ENCODE data around the gene IRX4. TPM values are rescaled to one million over a fixed set of nuclear protein-coding genes. Genes with fewer than 3 reads are reported as not detected.
A peak's percentile ranks its signal among the peaks of the same experiment; 100 is the strongest.

The IRX4 gene
- total RNA-seq = not detected

DNA sequence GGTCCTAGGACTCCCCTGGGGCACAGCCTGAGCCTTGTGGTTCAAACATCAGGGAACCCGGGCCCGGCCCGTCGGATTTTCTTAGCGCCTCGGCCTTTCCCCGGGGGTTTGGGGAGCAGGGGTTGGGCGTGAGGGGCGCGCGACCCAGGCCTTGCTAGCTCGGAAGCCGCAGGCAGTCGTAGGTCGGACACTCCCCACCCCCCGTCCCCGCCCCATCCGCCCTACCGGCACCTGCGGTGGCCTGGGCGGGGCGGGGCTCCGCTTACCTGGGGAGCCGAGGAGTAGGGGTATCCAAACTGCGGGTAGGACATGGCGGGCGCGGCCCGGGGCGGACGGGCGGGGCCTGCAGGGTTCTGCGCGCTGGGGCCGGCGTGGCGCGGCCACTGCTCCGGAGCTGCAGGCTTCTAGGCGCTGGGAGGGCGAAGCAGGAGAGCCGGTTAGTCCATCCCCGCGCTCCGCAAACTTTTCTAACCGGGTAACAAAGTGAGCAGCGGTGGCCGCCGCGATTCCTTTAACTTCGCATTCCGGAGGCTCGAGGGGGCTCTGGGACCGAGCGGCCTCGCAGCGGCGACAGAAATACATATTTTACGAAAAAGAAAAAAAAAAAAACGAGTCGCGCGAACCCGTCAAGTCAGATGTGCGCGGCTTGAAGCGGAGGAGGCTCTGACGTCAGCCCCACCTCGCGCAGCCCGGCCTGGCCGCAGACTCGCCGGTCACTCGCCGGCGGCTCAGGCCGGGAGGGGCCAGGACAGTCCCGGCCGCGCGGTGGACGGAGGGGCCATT is at the start of gene IRX4:
Gene IRX4 (minus strand): TSS at position 589 of the 783 bp plus-strand sequence. CDS start 278 bp downstream, at position 311.
- DNase-seq = no peak
- Histone ChIP-seq H3K4me1 (peaks cover 29% of the 10 kb centered on the region), H3K9me3 (no peaks in the 10 kb centered on the region), H3K27ac (no peak within 1 kb of the TSS), H3K36me3 (replicated peaks in 1 of 2; ENCODE audit: insufficient read depth in 1 of 2, low read depth in 2 of 2) (no peaks in the 10 kb centered on the region), H3K4me3 (peak within 1 kb of the TSS in 1 of 2 donors; percentile 2), H3K27me3 (peaks cover 0 to 47% of the 10 kb centered on the region in 2 donors)
- WGBS, 2 donors = 1% methylated on average over 26 to 83 of the region's 83 CpGs
- no peak for ATAC-seq
- intact Hi-C loops (cut with DNase I) = no loop called here
- TF ChIP-seq, protein P1, sequence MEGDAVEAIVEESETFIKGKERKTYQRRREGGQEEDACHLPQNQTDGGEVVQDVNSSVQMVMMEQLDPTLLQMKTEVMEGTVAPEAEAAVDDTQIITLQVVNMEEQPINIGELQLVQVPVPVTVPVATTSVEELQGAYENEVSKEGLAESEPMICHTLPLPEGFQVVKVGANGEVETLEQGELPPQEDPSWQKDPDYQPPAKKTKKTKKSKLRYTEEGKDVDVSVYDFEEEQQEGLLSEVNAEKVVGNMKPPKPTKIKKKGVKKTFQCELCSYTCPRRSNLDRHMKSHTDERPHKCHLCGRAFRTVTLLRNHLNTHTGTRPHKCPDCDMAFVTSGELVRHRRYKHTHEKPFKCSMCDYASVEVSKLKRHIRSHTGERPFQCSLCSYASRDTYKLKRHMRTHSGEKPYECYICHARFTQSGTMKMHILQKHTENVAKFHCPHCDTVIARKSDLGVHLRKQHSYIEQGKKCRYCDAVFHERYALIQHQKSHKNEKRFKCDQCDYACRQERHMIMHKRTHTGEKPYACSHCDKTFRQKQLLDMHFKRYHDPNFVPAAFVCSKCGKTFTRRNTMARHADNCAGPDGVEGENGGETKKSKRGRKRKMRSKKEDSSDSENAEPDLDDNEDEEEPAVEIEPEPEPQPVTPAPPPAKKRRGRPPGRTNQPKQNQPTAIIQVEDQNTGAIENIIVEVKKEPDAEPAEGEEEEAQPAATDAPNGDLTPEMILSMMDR (IDR thresholded peaks at IDR 0.05) = no peak
- TF ChIP-seq POLR2A (IDR thresholded peaks at IDR 0.05) = no peak

DNA sequence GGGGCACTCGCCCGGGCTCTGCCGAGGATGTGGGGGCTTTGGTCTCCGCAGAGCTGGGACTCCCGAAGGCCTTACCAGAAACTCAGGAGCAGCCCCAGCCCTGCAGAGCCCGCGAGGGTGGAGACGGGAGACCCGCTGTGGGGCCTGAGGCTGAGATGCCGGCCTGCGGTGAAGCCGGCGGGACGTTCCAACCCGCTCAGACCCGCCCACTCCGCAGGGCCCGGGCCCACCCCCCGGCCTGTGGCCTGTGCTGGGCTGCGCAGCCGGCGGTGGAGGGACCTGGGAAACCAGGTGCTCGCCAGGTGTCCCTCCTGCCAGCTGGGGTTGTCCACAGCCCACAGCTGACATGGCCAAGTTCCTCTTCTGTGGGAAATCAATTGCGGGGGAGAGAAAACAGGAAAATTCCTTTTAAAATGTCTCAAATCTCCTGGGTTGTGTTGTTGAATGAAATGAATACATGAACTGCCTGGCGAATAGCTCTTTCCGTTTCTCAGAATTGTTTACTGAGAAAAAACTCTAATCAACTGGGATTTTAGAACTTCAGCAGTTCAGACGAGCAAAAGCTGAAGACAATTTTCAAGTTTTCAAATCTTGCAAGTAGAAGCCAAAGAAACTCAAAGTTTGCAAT is 49.0 kb upstream of the IRX4 start:
- TF ChIP-seq POLR2A (IDR thresholded peaks at IDR 0.05) = peak in 2 of 3 donors; percentile 42 to 51
- TF ChIP-seq, protein P1 (IDR thresholded peaks at IDR 0.05) = no peak
- WGBS, 2 donors = 3 to 9% methylated on average over 11 to 25 of the region's 27 CpGs
- ATAC-seq = peak; percentile 82
- intact Hi-C loops (cut with DNase I) = no loop called here
- DNase-seq = peak; percentile 77 to 87 (median 83)
- H3K4me1 ChIP-seq = peaks cover 8% of the 10 kb centered on the region
- H3K27ac ChIP-seq = peak overlapping the region; percentile 26 to 79 (median 72)
- peak overlapping the region; percentile 12 to 51 for H3K4me3 ChIP-seq
- no peaks in the 10 kb centered on the region for H3K27me3 ChIP-seq
- no peaks in the 10 kb centered on the region for H3K36me3 ChIP-seq (replicated peaks in 1 of 2; ENCODE audit: insufficient read depth in 1 of 2, low read depth in 2 of 2)
- no peaks in the 10 kb centered on the region for H3K9me3 ChIP-seq

DNA sequence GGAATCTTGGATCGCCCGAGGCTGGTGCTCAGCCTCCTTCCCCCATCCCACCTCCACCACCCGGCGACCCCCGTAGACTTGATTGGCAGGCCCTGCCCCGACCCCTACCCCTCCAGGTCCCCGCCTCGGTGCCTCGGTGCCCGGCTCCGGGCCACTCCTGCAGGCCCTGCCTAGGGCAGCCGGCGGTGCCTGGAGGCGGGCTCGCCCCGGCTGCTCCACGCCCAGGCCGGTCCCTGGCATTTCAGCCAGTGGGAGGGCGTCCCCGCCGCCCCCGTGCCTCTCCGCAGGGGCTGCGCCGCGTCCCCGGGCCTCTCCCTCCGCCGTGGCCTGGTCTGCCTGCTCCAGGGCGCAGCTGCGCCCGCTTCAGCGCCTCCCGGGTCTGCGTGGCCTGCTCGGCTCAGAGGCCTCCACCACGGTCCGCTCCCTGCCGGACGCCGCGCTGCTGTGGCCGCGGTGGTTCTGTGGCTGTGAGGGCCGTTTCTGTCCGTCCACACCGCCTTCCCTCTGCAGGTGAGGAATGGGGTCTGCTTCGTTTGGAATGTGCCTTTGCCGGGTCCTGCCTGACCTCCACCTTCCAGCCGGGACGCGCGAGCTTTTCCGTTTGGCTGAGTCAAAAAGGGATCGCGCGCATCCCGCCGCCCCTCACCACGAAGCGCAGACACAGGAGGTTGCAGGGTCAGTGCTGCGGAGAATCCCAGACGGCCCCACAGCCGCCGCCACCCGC is 48.3 kb upstream of the IRX4 start:
- Histone ChIP-seq H3K36me3 (replicated peaks in 1 of 2; ENCODE audit: insufficient read depth in 1 of 2, low read depth in 2 of 2) (no peaks in the 10 kb centered on the region), H3K4me3 (peak overlapping the region; percentile 12 to 51), H3K9me3 (no peaks in the 10 kb centered on the region), H3K27ac (peak overlapping the region; percentile 26 to 79 (median 72)), H3K27me3 (no peaks in the 10 kb centered on the region), H3K4me1 (peaks cover 8% of the 10 kb centered on the region)
- intact Hi-C loops (cut with DNase I) = no loop called here
- 0 to 1% methylated on average over 17 to 53 of the region's 66 CpGs for WGBS, 2 donors
- peak; percentile 68 for ATAC-seq
- DNase-seq = peak; percentile 38 to 55 (median 42)
- TF ChIP-seq, protein P1 (IDR thresholded peaks at IDR 0.05) = no peak
- peak; percentile 31 to 40 (median 36) for TF ChIP-seq POLR2A (IDR thresholded peaks at IDR 0.05)

- intact Hi-C loops (cut with DNase I) = no loop called here
- H3K9me3 ChIP-seq = no peaks in the 10 kb centered on the region
- peak overlapping the region in 3 of 4 donors; percentile 67 to 79 (median 76) for H3K27ac ChIP-seq
- H3K36me3 ChIP-seq (replicated peaks in 1 of 2; ENCODE audit: insufficient read depth in 1 of 2, low read depth in 2 of 2) = no peaks in the 10 kb centered on the region
- H3K4me3 ChIP-seq = peak overlapping the region in 1 of 2 donors; percentile 51
- no peaks in the 10 kb centered on the region for H3K27me3 ChIP-seq
- peak in 2 of 4 donors; percentile 18 to 33 for DNase-seq
- peaks cover 8% of the 10 kb centered on the region for H3K4me1 ChIP-seq
- 3 to 17% methylated on average over 12 to 24 of the region's 27 CpGs for WGBS, 2 donors
- TF ChIP-seq, protein P1 (IDR thresholded peaks at IDR 0.05) = no peak
- TF ChIP-seq POLR2A (IDR thresholded peaks at IDR 0.05) = no peak
- peak; percentile 45 for ATAC-seq
Measured at GRCh38 chr5:1930501-1930879, 47.8 kb upstream of the IRX4 start.
